NCI-H1092 treated with DMSO at 0.1 percent for 48 hours (cell line): ENCODE results near the gene TOR1B.
A peak's percentile ranks its signal among the peaks of the same experiment; 100 is the strongest.

Experiments
- DNase-seq: peaks from one replicate; lab custom pipeline; 2025; lab: John Stamatoyannopoulos, UW

Gene TOR1B

GRCh38 chr9:129814432-129815223 is 11.6 kb downstream of the TOR1B start:
- no peak for DNase-seq

GRCh38 chr9:129815278-129815677 is 12.3 kb downstream of the TOR1B start:
- DNase-seq = no peak

- DNase-seq = no peak
Measured at GRCh38 chr9:129816501-129817435, 13.8 kb downstream of the TOR1B start.

GRCh38 chr9:129822898-129823541 is 20.0 kb downstream of the TOR1B start:
- DNase-seq = no peak

- DNase-seq = no peak
Measured at GRCh38 chr9:129823542-129823934, 20.6 kb downstream of the TOR1B start.

- DNase-seq = peak; percentile 96
Measured at GRCh38 chr9:129823935-129824601, 21.1 kb downstream of the TOR1B start, which contains the start of gene TOR1A. Gene TOR1A, minus strand, starts transcription at chr9:129824136. Its CDS starts 51 bp downstream, at chr9:129824085.

GRCh38 chr9:129826344-129826743 is 23.4 kb downstream of the TOR1B start:
- no peak for DNase-seq

GRCh38 chr9:129826759-129827158 is 23.8 kb downstream of the TOR1B start:
- DNase-seq = no peak

GRCh38 chr9:129828051-129828450 is 25.1 kb downstream of the TOR1B start:
- DNase-seq = no peak

- DNase-seq = no peak
Measured at GRCh38 chr9:129828969-129829368, 26.0 kb downstream of the TOR1B start.

GRCh38 chr9:129832982-129833381 is 30.0 kb downstream of the TOR1B start:
- no peak for DNase-seq

GRCh38 chr9:129834489-129835127 is 31.6 kb downstream of the TOR1B start:
- DNase-seq = no peak

- peak; percentile 97 for DNase-seq
Measured at GRCh38 chr9:129835128-129835859, 32.3 kb downstream of the TOR1B start, which contains the start of the genes C9orf78 and USP20. Gene C9orf78, minus strand, starts transcription at chr9:129835275. Its CDS starts 54 bp downstream, at chr9:129835221. Gene USP20, plus strand, starts transcription at chr9:129835458. Its CDS starts 17,098 bp downstream, at chr9:129852556.

- DNase-seq = no peak
Measured at GRCh38 chr9:129835860-129836223, 32.9 kb downstream of the TOR1B start.

GRCh38 chr9:129836311-129837007 is 33.5 kb downstream of the TOR1B start:
- DNase-seq = no peak

GRCh38 chr9:129838707-129839259 is 35.8 kb downstream of the TOR1B start:
- DNase-seq = no peak

- peak; percentile 40 for DNase-seq
Measured at GRCh38 chr9:129839324-129840023, 36.5 kb downstream of the TOR1B start.

GRCh38 chr9:129840034-129840433 is 37.0 kb downstream of the TOR1B start:
- DNase-seq = peak; percentile 49

- no peak for DNase-seq
Measured at GRCh38 chr9:129841071-129841470, 38.1 kb downstream of the TOR1B start.
